HG02610 (cell line): Measurements from ENCODE around the gene RHBDD3.

Experiments
- ATAC-seq: cut with Tn5 transposase; IDR thresholded peaks from one replicate; pipeline ENCODE4 v1.9.1; 2021; ENCODE audit warnings: mild to moderate bottlenecking, moderate library complexity; ENCODE audit not compliant: unreplicated experiment

The RHBDD3 gene

DNA sequence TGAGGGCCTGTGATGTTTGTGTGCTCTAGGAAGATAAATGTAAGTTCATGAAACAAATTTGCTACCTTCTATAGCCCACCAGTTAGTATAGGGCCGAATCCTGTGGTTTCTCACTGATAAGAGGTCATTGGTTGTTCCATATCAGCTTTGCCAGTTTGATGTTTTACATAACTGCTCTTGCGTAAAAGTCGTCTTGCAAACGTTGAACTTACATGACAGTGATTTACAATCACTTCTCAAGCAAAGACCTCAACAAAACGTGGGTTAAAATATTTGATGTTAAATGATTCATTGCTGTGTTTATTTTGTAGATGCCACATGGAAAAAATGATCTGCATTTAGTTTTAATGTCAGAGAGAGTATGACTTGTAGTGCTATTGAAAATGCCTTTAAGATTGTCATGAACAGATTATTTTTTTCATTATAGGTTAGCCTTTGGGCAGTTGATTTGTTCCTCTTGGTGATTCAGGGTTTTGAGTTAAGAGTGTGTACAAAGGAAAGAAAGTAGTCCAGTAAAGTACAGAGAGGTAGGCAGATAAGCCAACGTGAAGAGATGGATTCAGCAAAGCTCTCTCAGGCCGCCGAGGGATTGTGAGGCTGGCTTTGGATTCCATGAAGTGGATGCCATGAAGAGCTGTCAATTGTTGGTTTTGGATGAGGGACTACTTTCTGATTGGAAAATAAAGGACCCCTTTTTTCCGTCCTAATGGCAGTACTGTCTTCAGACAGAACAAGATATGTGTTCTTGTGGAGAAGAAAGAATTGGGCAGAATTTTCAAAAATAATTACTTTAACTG lies 2.9 kb upstream of the RHBDD3 start:
- ATAC-seq, result no peak

DNA sequence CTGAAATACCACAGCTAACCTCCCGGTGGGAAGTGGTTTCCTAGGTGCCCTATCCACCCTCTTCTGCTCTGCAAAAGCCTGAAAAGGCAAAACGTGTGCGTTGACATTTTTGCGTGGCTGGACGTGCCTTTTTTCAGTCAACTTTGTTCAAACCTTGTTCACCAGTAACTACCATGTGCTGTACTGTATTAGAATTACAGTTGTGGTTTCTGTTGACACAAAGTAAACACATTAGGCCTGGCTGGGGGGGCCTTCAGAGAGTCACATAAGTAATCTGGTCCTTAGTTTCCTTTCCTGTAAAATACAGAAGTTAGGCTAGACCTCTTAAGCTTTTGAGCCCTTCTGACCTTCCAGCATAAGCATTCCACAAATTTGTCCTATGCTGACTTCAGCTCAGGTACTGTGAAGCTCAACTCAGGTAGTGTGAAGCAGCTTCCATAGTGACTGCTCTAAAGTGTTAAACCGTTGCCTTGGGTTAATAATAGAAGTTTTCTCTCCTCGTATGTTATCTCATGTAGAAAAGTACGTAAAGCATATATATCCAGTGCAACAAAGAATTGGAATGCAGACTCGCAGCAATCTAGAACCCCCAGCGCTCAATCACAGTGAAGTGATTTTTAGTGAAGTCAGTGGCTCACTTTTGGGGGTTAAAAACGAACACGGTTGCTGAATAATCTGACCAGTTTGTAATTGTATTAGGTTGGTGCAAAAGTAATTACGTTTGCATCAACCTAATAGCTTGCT lies 2.1 kb upstream of the RHBDD3 start:
- ATAC-seq, result no peak

DNA sequence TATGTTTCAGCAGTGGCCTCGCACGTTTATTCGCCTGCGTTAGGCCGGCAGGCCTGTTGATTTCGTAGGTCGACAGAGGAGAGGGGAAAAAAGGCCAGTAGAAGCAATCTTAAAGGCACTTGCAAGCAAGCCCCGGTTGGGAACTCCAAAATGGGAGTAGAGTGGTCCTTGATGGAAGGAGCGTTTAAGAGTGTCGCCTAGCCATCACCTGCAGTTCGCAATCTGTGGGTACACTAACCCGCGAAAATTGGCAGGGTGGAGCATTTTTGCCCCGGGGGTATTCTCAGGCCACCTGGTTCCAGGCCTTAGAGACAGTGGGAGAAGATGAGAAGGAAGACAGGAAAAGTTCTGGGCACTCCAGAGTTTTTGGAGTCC lies 1.4 kb upstream of the RHBDD3 start:
- ATAC-seq, result no peak

DNA sequence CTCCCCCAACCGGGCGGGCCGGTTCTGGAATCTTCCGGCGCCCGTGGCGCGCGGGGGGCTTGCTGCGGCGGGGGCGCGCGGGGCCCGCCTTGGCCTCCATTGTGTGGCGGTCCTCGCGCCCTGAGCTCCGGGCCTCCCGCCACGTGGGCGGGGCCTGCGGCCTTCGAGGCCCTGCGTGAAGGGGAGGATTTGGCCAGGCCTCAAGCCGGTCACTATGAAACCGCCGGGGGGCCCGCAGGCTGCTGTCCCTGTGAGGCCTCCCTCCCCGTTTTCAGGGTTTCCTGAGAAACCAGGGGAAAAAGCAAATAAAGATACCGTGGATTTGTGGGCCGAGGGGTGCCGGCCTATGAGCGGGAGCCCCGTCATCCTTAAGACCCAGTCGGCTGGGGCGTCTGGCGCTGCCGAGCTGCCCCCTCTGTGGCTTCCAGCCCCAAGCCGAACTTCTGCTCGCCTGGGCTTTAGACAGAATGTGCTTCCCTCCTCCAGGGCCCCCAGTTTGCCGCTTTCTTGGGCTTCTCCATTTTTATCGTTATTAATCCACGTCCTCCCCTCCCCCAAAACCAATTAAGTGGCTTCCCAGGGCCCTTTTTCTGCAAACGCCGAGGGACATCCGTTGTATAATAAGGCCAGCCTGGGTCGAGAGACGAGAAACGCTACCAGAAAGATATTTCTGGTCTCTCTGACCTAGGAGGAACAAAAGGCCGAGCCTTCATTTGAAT lies 889 bp upstream of the RHBDD3 start:
- peak; percentile 15 for ATAC-seq

DNA sequence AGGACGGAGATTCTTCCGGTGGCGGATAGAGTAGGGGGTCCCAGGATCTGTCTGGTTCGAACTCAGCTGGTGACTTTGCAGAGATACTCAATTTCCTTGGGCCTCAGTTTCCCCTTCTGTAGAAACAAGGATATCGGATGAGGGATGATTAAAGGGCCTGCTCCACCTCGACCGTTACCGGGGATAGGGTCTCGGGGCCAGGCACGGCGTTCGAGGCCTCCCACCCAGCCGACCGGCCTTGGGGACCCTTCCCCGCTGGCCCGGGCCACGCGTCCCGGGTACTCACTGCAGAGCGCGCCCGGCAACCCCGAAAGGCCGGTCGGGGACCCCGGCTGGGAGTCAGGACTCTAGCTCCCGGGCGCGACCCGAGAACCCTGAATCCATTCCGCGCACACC lies 321 bp downstream of the RHBDD3 start:
- ATAC-seq, result no peak

DNA sequence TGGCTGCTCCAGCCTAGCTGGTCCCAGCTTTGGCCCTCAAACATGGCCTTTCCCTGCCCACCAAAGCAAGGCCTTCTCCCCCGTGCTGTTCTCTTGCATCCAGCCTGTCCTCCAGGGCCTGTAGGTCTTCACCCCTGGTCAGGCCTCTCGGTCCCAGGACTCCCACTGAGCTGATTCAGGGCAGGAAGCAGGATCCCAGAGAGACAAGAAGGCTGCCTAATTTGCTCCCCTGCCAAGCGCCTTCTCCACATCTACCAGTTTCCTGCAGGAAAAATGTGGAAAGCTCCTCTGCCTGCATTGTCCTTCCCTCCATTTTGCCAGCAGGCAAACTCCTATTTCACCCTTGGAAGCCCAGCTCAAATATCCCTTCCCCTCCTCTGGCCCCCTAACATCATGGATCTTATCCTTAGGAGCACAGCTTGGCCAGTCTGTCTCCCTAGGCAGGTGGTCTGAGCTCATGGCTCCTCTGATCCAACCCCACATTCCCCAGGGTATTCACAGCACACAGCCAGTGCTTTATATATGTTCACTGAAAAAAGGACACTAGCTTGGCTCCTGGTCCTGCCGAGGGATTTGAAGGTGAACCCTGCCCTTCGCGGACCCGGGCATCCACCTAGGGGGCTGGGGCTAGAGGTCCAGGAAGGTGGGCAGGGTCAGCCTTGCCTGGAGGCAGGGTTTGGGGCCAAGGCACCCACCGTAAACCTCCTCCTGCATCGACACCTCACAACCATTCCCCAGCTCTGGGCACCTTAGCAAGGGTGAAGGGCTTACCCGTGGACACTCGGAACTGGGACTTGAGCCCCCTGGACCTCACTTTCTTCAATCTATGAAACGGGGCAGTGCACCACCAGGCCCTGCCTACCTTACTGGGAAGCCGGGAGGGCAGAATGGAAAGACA lies 968 bp downstream of the RHBDD3 start:
- ATAC-seq, result no peak

DNA sequence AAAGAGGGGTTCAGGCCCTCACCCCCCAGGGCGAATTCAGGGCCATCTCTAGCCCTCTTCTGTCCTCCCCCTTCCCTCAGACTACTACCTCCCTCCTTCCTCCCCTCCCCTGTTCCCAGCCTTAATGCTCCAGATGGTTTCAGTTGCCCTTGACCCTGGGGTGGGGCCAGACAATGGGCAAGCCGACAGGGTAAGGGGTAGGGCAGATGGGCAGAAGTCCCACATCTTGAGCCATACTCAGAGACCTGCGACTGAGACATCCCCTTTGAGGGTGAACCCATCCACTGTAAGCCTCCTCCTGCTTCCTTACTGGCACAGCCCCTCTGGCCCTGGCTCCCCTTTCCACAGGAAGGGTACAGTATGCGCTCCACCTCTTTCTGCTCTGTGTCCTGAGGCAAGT lies 1.9 kb downstream of the RHBDD3 start:
- no peak for ATAC-seq

DNA sequence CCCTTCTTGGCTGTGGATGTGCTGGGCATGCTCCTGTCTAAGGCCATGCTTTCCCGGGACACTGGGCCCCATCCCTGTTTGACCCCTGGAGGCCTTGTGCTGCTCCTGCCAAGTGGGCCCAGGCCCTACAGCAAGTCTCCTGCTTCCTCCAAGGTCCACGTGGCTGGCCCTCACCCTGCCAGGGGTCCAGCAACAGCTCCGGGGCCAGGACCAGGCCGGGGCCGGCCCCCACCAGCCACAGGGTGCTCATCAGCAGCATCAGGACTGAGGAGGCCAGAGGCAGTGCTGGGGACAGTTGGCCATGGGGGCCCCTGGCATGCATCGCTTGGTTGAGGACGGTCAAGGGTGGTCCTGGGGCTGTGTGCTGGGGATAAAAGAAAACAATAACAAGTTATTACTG lies 2.5 kb downstream of the RHBDD3 start:
- no peak for ATAC-seq

DNA sequence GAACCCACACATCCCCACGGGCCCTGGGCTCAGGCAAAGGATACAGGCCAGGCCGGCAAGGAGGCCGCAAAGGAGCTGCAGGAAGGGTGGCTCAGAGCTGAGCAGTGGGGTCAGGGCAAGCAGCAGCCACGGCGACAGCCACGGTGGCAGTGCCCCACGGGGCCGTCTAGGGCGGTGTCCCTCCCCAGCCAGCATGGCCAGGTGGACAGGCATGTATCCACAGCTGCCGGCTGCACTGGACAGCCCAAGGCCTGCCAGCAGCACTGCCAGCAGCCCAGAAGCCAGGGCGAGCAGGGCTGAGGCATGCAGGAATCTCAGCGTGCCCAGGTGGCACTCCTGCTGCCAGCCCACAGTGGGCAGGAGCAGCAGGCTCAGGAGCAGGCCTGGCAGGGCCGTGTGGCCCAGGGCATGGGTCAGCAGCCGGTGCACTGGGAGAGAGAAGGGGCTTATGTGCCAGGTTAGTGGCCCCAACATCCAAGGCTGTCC lies 3.9 kb downstream of the RHBDD3 start:
- no peak for ATAC-seq

DNA sequence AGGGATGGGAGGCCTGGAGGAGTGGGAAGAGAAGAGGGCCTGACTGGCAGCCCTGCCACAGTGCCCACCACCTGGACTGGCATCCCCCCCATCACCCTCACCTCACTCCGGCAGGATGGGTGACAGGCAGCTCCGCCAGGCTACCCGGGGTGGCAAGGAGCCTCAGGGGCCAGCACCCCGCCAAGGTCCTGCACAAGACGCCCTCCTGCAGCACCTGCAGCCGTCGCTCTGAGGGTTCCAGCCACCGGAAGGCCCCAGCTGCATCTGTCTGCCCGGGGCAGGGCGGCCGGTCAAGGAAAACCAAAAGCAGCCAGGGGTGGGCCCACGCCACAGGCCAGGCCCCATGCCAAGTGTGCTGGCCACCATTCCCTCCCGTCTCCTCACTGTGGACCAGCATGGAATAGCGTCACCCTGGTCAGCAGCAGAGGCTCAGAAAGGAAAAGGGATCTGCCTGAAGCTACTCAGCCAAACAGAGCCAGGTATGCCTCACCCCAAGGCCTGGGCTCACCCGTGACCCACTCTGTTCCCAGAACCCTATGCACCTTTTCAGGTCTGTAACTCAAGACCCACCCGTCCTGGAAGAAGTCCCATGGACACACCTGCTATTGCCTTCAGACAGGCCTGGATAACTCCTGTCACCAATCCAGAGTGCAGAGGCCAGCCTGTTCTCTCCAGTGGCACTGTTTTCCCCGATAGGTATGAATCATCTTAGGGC lies 7.0 kb downstream of the RHBDD3 start:
- no peak for ATAC-seq

DNA sequence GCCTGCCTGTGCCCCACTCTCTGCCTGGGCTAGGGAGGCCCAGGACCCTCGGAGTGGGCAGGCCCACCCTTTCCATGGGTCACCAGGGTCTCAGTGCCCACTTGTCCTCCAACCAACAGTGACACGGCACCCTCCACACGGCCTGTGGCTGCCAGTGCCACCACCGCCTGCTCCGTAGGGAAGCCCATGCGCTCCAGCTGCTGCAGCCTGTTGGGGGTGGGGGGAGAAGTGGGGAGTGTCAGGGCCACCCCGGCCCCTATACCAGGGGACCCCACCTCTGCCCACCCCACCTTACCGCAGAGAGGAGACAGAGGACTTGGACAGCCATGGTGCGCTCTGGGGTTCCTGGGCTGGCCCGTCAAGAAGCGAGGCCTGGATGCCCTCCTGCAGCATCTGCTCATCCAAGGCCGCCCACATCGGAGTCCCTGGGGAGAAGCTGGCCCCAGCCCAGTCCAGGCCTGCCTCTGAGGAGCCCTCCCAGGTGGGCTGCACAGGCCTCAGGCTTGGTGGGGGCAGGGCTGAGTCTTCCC lies 7.7 kb downstream of the RHBDD3 start:
- ATAC-seq, result no peak

DNA sequence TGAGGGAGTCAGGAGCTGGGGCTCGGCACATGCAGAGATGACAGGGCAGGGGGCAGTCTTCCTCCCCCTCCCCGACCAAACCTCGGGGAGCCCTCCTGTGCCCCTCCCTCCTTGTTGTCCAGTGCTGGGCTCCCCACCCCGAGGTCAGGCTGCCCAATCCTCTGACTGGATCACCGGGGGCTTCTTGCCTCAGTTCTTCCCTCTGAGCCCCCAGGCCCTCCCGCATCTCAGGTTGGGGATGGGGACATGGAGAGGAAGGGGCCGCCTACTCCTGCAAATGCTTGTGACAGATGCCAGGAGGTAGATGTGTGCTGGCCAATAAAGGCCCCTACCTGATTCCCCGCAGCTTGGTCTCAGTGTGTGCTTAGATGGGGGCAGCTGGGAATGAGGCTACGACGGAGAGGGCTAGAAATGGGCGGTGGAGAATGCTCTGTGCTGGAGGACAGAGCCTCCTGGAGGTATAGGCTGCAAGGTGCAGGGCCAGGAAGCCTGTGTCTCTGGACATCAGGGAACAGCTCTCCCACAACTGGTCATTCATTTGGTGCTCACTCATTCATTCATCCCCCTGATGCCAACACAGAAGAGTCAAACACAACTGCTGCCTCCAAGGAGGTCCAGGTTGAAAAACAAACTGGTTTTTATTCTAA lies 8.4 kb downstream of the RHBDD3 start:
- no peak for ATAC-seq

DNA sequence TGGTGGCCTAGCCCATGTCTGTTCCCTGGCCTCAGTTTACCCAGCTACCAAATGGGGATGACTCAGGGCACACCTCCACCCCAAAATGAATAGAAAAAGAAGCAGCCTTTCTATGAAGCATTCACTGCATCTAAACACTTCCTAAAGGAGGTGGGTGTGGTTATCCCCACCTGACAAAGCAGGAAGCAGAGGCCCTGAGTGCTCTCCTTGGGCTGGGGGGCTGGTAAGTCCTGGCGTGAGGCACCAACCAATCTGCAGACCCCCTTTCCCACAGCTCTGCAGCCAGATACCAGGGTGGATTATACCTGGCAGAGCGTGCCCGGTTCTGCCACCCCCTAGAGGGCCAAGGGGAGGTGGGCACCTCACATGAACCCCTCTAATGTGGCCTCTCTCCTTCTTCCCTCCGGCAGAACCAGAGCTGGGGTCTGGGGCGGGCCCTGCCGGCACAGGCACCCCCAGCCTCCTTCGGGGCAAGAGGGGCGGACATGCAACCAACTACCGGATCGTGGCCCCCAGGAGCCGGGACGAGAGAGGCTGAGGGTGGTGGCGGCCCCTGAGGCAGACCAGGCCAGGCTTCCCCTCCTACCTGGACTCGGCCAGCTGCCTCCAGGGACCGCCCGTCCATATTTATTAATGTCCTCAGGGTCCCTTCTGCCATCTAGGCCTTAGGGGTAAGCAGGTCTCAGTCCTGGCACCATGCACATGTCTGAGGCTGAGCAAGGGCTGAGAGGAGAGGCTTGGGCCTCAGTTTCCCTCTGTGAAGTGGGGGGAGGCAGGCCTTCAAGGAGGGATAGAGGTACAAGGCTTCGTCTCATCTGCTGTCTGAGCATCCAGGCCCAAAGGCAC lies 9.2 kb downstream of the RHBDD3 start:
- ATAC-seq, result no peak

DNA sequence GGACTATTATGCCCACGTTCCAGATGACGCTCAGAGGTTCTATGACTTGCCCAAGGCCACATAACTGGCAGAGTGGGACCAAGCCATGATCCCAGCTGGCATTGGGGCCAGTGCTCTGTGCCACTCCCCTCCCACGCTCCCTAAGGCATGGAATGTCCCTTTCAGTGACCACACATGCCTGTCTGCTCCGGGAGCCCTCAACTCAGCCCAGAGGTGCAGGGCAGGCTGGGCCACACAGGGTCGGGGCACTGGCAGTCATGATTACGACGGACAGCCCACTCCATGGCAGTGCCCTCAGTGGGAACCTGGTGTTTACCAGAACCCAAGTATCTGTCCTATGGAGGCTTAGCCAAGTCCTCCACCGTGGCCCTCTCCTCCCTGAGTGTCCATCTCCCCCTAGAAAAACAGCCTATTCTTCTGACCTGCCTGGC lies 10.0 kb downstream of the RHBDD3 start:
- ATAC-seq, result no peak

DNA sequence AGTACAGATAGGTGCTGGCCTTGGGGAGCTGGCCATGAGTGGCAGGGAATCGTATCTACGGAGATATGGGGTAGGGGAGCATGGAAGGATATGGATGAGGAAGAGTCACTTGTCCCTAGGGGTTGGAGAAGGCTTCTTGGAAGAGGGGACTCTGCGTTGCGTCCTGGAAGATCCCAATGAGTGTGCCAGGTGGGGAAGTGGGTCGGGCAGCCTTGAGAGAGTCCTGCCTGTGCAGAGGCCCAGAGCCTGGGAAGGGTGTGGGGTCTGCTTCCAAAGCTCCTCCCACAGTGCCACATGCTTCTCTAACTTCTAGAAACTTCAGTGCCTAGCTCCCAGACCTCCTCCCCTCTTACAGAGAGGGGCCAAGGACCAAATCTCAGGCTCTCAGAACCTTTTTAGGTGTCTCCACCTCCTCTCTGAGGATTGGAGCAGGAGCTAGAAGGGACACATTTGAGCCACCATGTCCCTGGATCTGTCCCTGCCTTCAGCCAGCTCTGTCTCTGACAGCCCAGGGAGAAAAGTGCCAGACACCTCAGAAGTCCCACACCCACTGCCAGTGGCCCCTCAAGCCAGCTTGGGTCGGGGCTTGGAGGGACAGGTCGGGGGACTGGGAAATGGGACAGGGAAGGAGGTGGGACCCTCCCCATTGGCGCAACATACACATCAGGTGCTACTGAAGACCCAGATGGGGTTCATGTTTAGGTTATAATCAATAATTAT lies 11.0 kb downstream of the RHBDD3 start:
- ATAC-seq, result no peak

DNA sequence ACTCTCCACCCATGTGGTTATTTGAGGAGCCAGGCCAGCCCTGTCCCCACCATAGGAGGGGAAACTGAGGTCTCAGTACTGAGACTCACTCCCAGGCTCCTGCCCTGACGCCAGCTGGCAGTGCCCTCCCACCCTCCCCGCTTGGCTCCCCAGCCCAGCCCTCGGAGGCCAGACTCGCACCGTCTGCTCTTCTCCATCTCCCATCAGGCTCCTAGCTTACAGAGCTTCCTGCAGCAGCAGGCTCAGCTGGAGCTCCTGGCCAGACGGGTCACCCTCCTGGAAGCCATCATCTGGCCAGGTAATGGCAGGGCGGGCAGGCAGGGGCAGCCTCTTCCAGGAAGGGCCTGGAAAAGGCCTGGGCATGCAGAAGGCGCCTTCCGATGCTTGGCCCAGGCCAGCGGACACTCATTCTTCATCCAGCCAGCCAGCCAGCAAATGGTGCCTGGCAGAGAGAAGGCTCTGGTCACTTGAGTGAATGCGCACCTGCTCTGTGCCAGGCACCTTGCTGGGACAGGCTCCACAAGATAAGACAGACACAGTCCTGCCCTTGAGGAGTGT lies 12.6 kb downstream of the RHBDD3 start:
- no peak for ATAC-seq

DNA sequence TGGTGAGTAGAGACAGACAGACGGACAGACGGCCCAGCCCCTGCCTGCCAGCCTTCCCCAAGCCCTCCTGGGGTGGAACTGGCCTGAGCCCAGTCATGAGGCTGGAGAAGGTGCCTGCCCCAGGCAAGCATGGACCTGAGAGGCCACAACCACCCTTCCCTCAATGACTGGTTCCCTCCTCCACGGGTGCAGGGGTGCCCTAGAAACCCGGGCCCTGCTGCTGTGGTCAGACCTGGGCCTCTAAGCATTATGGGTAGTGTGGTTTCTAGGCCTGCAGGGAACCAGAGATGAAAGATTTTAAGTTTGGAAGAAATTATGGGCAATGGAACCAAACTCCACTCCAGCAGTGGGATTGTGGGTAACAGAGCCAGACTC lies 13.5 kb downstream of the RHBDD3 start:
- no peak for ATAC-seq
